ENCODE results near the gene QRSL1. TPM values are rescaled to one million over a fixed set of nuclear protein-coding genes. Genes with fewer than 3 reads are reported as not detected.

QRSL1 gene
- total RNA-seq, 3 donors from 2014 or later: 7.4 to 17.1 (median 9.2) TPM

DNA sequence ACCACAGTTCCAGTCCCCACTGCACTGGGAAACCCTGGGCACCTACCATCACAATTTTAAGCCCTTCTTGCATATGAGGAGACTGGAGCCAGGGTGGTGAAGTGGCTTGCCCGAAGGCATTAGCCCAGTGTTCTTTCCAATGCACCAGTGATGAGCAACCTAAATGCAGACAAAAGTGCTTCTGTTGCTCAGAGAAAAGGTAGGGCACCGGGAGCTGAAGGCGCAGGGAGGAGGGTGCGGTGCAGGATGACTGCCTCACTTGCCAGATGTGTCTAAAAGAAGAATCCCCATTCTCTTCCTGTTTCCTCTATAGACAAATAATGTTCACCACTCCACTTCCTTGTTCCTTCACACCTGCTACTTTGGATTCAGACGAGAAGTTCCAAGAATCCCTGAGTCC is 86.5 kb downstream of the QRSL1 start:
- Histone ChIP-seq H3K4me3 (no peak overlapping the region), H3K4me1 (no peaks in the 10 kb centered on the region), H3K27me3 (no peaks in the 10 kb centered on the region), H3K9me3 (no peaks in the 10 kb centered on the region), H3K36me3 (no peaks in the 10 kb centered on the region), H3K27ac (peak overlapping the region in 1 of 2 donors; percentile 73)
- intact Hi-C loops (cut with DNase I; ENCODE audit: low total_unique reads): no loop called here
- peak in 1 of 2 donors; percentile 72 for DNase-seq (ENCODE audit: low spot score in 2 of 2)
- TF ChIP-seq POLR2A (IDR thresholded peaks at IDR 0.05) (no peak), POLR2AphosphoS5 (IDR thresholded peaks at IDR 0.05) (no peak)
- TF ChIP-seq, protein P1, sequence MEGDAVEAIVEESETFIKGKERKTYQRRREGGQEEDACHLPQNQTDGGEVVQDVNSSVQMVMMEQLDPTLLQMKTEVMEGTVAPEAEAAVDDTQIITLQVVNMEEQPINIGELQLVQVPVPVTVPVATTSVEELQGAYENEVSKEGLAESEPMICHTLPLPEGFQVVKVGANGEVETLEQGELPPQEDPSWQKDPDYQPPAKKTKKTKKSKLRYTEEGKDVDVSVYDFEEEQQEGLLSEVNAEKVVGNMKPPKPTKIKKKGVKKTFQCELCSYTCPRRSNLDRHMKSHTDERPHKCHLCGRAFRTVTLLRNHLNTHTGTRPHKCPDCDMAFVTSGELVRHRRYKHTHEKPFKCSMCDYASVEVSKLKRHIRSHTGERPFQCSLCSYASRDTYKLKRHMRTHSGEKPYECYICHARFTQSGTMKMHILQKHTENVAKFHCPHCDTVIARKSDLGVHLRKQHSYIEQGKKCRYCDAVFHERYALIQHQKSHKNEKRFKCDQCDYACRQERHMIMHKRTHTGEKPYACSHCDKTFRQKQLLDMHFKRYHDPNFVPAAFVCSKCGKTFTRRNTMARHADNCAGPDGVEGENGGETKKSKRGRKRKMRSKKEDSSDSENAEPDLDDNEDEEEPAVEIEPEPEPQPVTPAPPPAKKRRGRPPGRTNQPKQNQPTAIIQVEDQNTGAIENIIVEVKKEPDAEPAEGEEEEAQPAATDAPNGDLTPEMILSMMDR (IDR thresholded peaks at IDR 0.05): no peak

- Histone ChIP-seq H3K27me3 (no peaks in the 10 kb centered on the region), H3K4me1 (no peaks in the 10 kb centered on the region), H3K9me3 (no peaks in the 10 kb centered on the region), H3K27ac (no peak overlapping the region), H3K36me3 (no peaks in the 10 kb centered on the region), H3K4me3 (no peak overlapping the region)
- no peak for DNase-seq (ENCODE audit: low spot score in 2 of 2)
- TF ChIP-seq POLR2AphosphoS5 (IDR thresholded peaks at IDR 0.05): no peak
- TF ChIP-seq, protein P1 (IDR thresholded peaks at IDR 0.05): no peak
- TF ChIP-seq POLR2A (IDR thresholded peaks at IDR 0.05): no peak
- intact Hi-C loops (cut with DNase I; ENCODE audit: low total_unique reads): no loop called here
Observed at GRCh38 chr6:106716966-106717365, 87.6 kb downstream of the QRSL1 start.

Other genes starting within 250 kb of the QRSL1 start
- gene RTN4IP1, start 80 bp upstream of the QRSL1 start, total RNA-seq: 1 to 10 TPM; 1.4 to 7.6 (median 4.3) TPM

Data from breast epithelium (tissue), 4 donors.